Dermis microvascular lymphatic vessel endothelial cell (primary cell): ENCODE results near the gene YY1. TPM values are rescaled to one million over a fixed set of nuclear protein-coding genes. Genes with fewer than 3 reads are reported as not detected.

Experiments used
- total RNA-seq: library from RNA; depleted of rRNA; stranded (reverse); fragments of >200 nt; gene quantifications from 2 replicates; pipeline ENCODE4 v1.2.1, GENCODE V29; 2014

Gene YY1
- total RNA-seq, 1 donor from 2014 or later: 37.7 TPM

Other genes with a start within 250 kb of the YY1 start
- gene EVL, start 173.7 kb upstream of the YY1 start, total RNA-seq: 6.9 and 13.0 TPM in 2 replicates
- gene DEGS2, start 79.5 kb upstream of the YY1 start, total RNA-seq: 0.13 and 0.26 TPM in 2 replicates
- 45.6 and 77.6 TPM in 2 replicates for gene SLC25A29, start 67.3 kb downstream of the YY1 start, total RNA-seq
- under 0.01 TPM in 1 of 2 replicates, not detected in the other for gene SLC25A47, start 84.2 kb downstream of the YY1 start, total RNA-seq
- 18.1 and 36.4 TPM in 2 replicates for gene WDR25, start 137.3 kb downstream of the YY1 start, total RNA-seq